Measurements from ENCODE around the gene NCAM2. TPM values are rescaled to one million over a fixed set of nuclear protein-coding genes. Genes with fewer than 3 reads are reported as not detected.

Gene NCAM2
- total RNA-seq, 4 donors from 2014 or later, result 3.2 to 9.1 (median 4.6) TPM

DNA sequence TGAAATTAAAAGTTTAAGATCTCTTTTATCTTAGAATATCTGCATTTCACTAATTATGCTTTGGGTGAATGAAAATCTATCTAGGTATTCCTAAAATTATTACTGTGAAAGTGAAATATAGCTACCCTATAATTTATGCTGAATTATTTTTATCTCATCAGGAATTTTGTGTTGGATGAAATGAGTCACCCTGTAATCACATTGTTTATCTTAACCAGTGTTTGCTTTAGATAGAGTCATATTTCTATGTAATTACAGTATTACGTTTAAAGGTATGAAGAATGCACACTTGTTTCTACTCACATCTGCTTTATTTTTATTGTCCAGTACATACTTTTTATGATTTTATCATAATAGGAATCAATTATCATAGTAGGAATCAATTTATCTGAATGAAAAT lies 249.2 kb downstream of the NCAM2 start:
- no peaks in the 10 kb centered on the region for H3K4me1 ChIP-seq
- H3K9me3 ChIP-seq, result no peaks in the 10 kb centered on the region
- no peak overlapping the region for H3K4me3 ChIP-seq
- H3K36me3 ChIP-seq, result no peaks in the 10 kb centered on the region
- TF ChIP-seq POLR2AphosphoS5 (IDR thresholded peaks at IDR 0.05), result no peak
- no peak for TF ChIP-seq CTCF (IDR thresholded peaks at IDR 0.05)
- TF ChIP-seq POLR2A (IDR thresholded peaks at IDR 0.05), result no peak
- no peak for TF ChIP-seq EP300 (IDR thresholded peaks at IDR 0.05)
- no peaks in the 10 kb centered on the region for H3K27me3 ChIP-seq
- H3K27ac ChIP-seq, result no peak overlapping the region
- 0 to 12% methylated on average over 1 of the region's 1 CpG for WGBS, 2 donors (ENCODE audit: low coverage in 1 of 2)
- ATAC-seq, result no peak

- no peak for ATAC-seq
Observed at GRCh38 chr21:21262048-21262447, 263.8 kb downstream of the NCAM2 start.

DNA sequence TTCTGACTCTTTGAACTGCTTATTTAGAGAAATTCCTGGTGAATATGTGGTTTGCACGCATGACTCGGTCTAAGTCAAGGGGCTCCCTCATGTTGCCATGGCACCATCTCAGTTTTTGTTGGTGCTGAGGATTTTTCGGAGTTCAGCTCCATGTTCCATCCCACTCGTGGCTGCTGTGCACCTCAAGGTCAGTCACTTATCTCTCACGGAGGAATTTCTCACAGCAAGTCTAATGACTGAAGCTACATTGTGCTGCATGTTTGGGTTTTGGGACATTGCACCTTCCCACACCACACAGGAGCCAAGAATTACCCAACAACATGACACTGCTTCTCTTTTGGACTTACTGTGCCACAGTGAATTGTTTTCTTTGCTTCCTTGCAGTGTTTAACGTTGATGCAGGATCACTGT lies 269.9 kb downstream of the NCAM2 start:
- WGBS, 2 donors (ENCODE audit: low coverage in 1 of 2), result 57 to 83% methylated on average over 4 to 5 of the region's 6 CpGs
- ATAC-seq, result no peak

More at GRCh38 chr21:21262048-21262447, 263.8 kb downstream of the NCAM2 start:
- Histone ChIP-seq H3K4me3 (no peak overlapping the region), H3K27ac (no peak overlapping the region), H3K27me3 (no peaks in the 10 kb centered on the region), H3K36me3 (no peaks in the 10 kb centered on the region), H3K9me3 (no peaks in the 10 kb centered on the region), H3K4me1 (no peaks in the 10 kb centered on the region)
- no peak for TF ChIP-seq POLR2AphosphoS5 (IDR thresholded peaks at IDR 0.05)
- TF ChIP-seq EP300 (IDR thresholded peaks at IDR 0.05), result no peak
- no peak for TF ChIP-seq POLR2A (IDR thresholded peaks at IDR 0.05)
- TF ChIP-seq CTCF (IDR thresholded peaks at IDR 0.05), result no peak
- WGBS, 2 donors (ENCODE audit: low coverage in 1 of 2), result 64 to 79% methylated on average over 1 of the region's 1 CpG

DNA sequence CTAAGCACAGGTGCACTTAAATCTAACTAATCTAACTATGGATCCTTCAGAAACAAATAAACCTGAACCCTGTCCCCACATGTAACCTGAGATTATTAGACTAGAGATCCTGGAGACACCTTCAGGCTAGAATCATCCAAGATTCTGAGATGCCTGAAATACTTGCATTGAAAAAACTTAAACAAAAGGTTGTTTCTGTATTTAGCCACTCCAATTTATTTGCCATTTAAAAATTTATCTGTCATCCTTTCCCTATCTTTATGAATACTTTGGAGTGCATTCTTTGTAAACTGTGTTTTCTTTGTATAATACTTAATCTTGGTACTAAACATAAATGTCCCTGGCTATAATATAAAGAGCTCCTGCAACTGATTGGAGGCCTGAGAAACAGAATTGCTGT lies 270.7 kb downstream of the NCAM2 start:
- H3K4me1 ChIP-seq, result no peaks in the 10 kb centered on the region
- H3K27ac ChIP-seq, result no peak overlapping the region
- H3K4me3 ChIP-seq, result no peak overlapping the region
- H3K36me3 ChIP-seq, result no peaks in the 10 kb centered on the region
- no peaks in the 10 kb centered on the region for H3K27me3 ChIP-seq
- TF ChIP-seq EP300 (IDR thresholded peaks at IDR 0.05), result no peak
- no peak for TF ChIP-seq POLR2A (IDR thresholded peaks at IDR 0.05)
- no peak for TF ChIP-seq POLR2AphosphoS5 (IDR thresholded peaks at IDR 0.05)
- no peak for TF ChIP-seq CTCF (IDR thresholded peaks at IDR 0.05)
- no peak for ATAC-seq
- H3K9me3 ChIP-seq, result no peaks in the 10 kb centered on the region

More for the DNA sequence above, 269.9 kb downstream of the NCAM2 start:
- Histone ChIP-seq H3K27me3 (no peaks in the 10 kb centered on the region), H3K9me3 (no peaks in the 10 kb centered on the region), H3K4me3 (no peak overlapping the region), H3K36me3 (no peaks in the 10 kb centered on the region), H3K4me1 (no peaks in the 10 kb centered on the region), H3K27ac (no peak overlapping the region)
- no peak for TF ChIP-seq POLR2A (IDR thresholded peaks at IDR 0.05)

DNA sequence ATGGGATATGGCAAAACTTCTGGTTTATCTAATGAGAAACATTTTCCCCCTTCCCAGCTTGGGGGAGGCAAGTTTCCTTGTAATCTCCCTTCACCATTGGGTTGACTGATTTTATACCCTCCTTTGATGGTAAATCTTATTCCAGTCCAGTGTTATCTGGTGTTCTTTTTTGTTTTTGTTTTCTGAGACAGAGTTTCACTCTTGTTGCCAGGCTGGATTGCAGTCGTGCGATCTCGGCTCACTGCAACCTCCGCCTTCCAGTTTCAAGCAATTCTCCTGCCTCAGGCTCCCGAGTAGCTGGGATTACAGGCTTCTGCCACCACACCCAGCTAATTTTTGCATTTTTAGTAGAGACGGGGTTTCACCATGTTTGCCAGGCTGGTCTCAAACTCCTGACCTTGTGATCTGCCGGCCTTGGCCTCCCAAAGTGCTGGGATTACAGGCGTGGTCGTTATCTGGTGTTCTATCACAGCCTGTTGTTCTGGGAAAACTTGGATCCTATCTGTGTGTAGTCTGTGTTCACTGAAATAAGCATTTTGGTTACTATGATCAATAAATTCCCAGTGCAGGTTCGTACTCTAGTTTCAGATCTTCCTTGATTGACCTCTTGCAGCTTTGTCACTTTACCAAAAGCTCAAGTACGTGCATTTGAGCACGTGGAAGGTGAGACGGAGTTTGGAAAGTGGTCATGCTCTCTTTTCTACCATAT lies 281.1 kb downstream of the NCAM2 start:
- Histone ChIP-seq H3K36me3 (no peaks in the 10 kb centered on the region), H3K4me1 (no peaks in the 10 kb centered on the region), H3K9me3 (no peaks in the 10 kb centered on the region), H3K4me3 (no peak overlapping the region), H3K27me3 (no peaks in the 10 kb centered on the region), H3K27ac (no peak overlapping the region)
- 88% methylated on average over 7 to 10 of the region's 13 CpGs for whole genome bisulfite sequencing, 2 donors (ENCODE audit: low coverage in 1 of 2)
- ATAC-seq, result no peak
- TF ChIP-seq CTCF (IDR thresholded peaks at IDR 0.05) (no peak), POLR2AphosphoS5 (IDR thresholded peaks at IDR 0.05) (no peak), POLR2A (IDR thresholded peaks at IDR 0.05) (no peak), EP300 (IDR thresholded peaks at IDR 0.05) (no peak)
